Measurements from ENCODE around the gene SLC25A38. TPM values are rescaled to one million over a fixed set of nuclear protein-coding genes. Genes with fewer than 3 reads are reported as not detected.

The SLC25A38 gene
- total RNA-seq, result 16.7 and 16.9 TPM in 2 replicates

GRCh38 chr3:39383045-39383880 is at the start of gene SLC25A38:
SLC25A38 (plus strand) TSS chr3:39383370; CDS start chr3:39383725, 355 bp downstream.

GRCh38 chr3:39406368-39407258 is 23.4 kb downstream of the SLC25A38 start, which contains the start of gene RPSA:
RPSA (plus strand) TSS chr3:39406720; CDS start chr3:39407654, 934 bp downstream.

Other genes starting within 250 kb of the SLC25A38 start
- gene CSRNP1, start 229.8 kb upstream of the SLC25A38 start, total RNA-seq, result 17.6 and 27.9 TPM in 2 replicates
- not detected in 2 replicates for gene XIRP1, start 190.8 kb upstream of the SLC25A38 start, total RNA-seq
- gene CX3CR1, start 103.3 kb upstream of the SLC25A38 start, total RNA-seq, result not detected in 2 replicates
- gene CCR8, start 53.7 kb upstream of the SLC25A38 start, total RNA-seq, result not detected in 2 replicates
- gene RPSA, start 23.4 kb downstream of the SLC25A38 start, total RNA-seq, result 1,198 and 1,521 TPM in 2 replicates
- not detected in 2 replicates for gene MOBP, start 84.3 kb downstream of the SLC25A38 start, total RNA-seq

All from epithelial cell of umbilical artery (primary cell).